ENCODE measurements around the gene FOXA1. TPM values are rescaled to one million over a fixed set of nuclear protein-coding genes. Genes with fewer than 3 reads are reported as not detected.

FOXA1 gene
- total RNA-seq, 2 experiments from 2014 or later: 0.12 to 0.19 TPM

- intact Hi-C loops (cut with micrococcal nuclease): loop anchor here (5.0 to 10.0 kb wide), 3 partner anchors 483 to 1075 kb away; partner anchors contain the start of gene NKX2-8
- no peak for DNase-seq
- Mint-ChIP-seq H3K27me3 (peaks cover 72% of the 10 kb centered on the region), H3K27ac (no peak overlapping the region), H3K9me3 (peaks cover 7% of the 10 kb centered on the region), H3K4me1 (ENCODE audit: low read depth) (peaks cover 19% of the 10 kb centered on the region), H3K36me3 (peaks cover 26% of the 10 kb centered on the region), H3K4me3 (no peak overlapping the region)
- ChIA-PET CTCF (no interaction called here), POLR2A (no interaction called here)
Measured at GRCh38 chr14:37591941-37592481, 3.0 kb downstream of the FOXA1 start.

- Mint-ChIP-seq H3K9me3 (peaks cover 7% of the 10 kb centered on the region), H3K27ac (no peak overlapping the region), H3K27me3 (peaks cover 70% of the 10 kb centered on the region), H3K36me3 (peaks cover 26% of the 10 kb centered on the region), H3K4me3 (no peak overlapping the region), H3K4me1 (ENCODE audit: low read depth) (peaks cover 18% of the 10 kb centered on the region)
- POLR2A ChIA-PET: no interaction called here
- intact Hi-C loops (cut with micrococcal nuclease): loop anchor here (5.0 to 10.0 kb wide), 3 partner anchors 483 to 1074 kb away; partner anchors contain the start of gene NKX2-8
- CTCF ChIA-PET: no interaction called here
- DNase-seq: no peak
Measured at GRCh38 chr14:37591311-37591940, 3.6 kb downstream of the FOXA1 start.

GRCh38 chr14:37590428-37591139 lies 4.5 kb downstream of the FOXA1 start:
- peaks cover 9% of the 10 kb centered on the region for H3K4me1 Mint-ChIP-seq (ENCODE audit: low read depth)
- peaks cover 26% of the 10 kb centered on the region for H3K36me3 Mint-ChIP-seq
- no peak for DNase-seq
- no peak overlapping the region for H3K27ac Mint-ChIP-seq
- peaks cover 7% of the 10 kb centered on the region for H3K9me3 Mint-ChIP-seq
- ChIA-PET POLR2A (no interaction called here), CTCF (no interaction called here)
- no peak overlapping the region for H3K4me3 Mint-ChIP-seq
- intact Hi-C loops (cut with micrococcal nuclease): loop anchor here (5.0 to 10.0 kb wide), 3 partner anchors 484 to 1073 kb away; partner anchors contain the start of gene NKX2-8
- H3K27me3 Mint-ChIP-seq: peaks cover 69% of the 10 kb centered on the region

GRCh38 chr14:37589715-37590427 lies 5.2 kb downstream of the FOXA1 start:
- POLR2A ChIA-PET: no interaction called here
- peaks cover 26% of the 10 kb centered on the region for H3K36me3 Mint-ChIP-seq
- peaks cover 7% of the 10 kb centered on the region for H3K9me3 Mint-ChIP-seq
- no peak for DNase-seq
- peaks cover 75% of the 10 kb centered on the region for H3K27me3 Mint-ChIP-seq
- intact Hi-C loops (cut with micrococcal nuclease): loop anchor here (5.0 to 10.0 kb wide), 3 partner anchors 485 to 1073 kb away; partner anchors contain the start of gene NKX2-8
- H3K27ac Mint-ChIP-seq: no peak overlapping the region
- CTCF ChIA-PET: no interaction called here
- H3K4me1 Mint-ChIP-seq (ENCODE audit: low read depth): peaks cover 8% of the 10 kb centered on the region
- no peak overlapping the region for H3K4me3 Mint-ChIP-seq

GRCh38 chr14:37588956-37589714 lies 5.9 kb downstream of the FOXA1 start:
- CTCF ChIA-PET: no interaction called here
- peaks cover 6% of the 10 kb centered on the region for H3K4me1 Mint-ChIP-seq (ENCODE audit: low read depth)
- intact Hi-C loops (cut with micrococcal nuclease): no loop called here
- H3K27me3 Mint-ChIP-seq: peaks cover 75% of the 10 kb centered on the region
- no peak overlapping the region for H3K4me3 Mint-ChIP-seq
- POLR2A ChIA-PET: no interaction called here
- no peak overlapping the region for H3K27ac Mint-ChIP-seq
- H3K9me3 Mint-ChIP-seq: peaks cover 5% of the 10 kb centered on the region
- H3K36me3 Mint-ChIP-seq: peaks cover 25% of the 10 kb centered on the region
- no peak for DNase-seq

GRCh38 chr14:37588667-37588955 lies 6.4 kb downstream of the FOXA1 start:
- H3K36me3 Mint-ChIP-seq: peaks cover 22% of the 10 kb centered on the region
- ChIA-PET CTCF (no interaction called here), POLR2A (no interaction called here)
- no peak overlapping the region for H3K4me3 Mint-ChIP-seq
- H3K27me3 Mint-ChIP-seq: peaks cover 70% of the 10 kb centered on the region
- peaks cover 3% of the 10 kb centered on the region for H3K9me3 Mint-ChIP-seq
- no peak for DNase-seq
- intact Hi-C loops (cut with micrococcal nuclease): no loop called here
- peaks cover 3% of the 10 kb centered on the region for H3K4me1 Mint-ChIP-seq (ENCODE audit: low read depth)
- H3K27ac Mint-ChIP-seq: no peak overlapping the region

- Mint-ChIP-seq H3K4me1 (ENCODE audit: low read depth) (peaks cover 3% of the 10 kb centered on the region), H3K4me3 (no peak overlapping the region), H3K36me3 (peaks cover 22% of the 10 kb centered on the region), H3K27me3 (peaks cover 69% of the 10 kb centered on the region), H3K27ac (no peak overlapping the region), H3K9me3 (peaks cover 3% of the 10 kb centered on the region)
- POLR2A ChIA-PET: no interaction called here
- intact Hi-C loops (cut with micrococcal nuclease): no loop called here
- DNase-seq: no peak
- CTCF ChIA-PET: no interaction called here
Measured at GRCh38 chr14:37587881-37588666, 7.0 kb downstream of the FOXA1 start.

- no peak overlapping the region for H3K27ac Mint-ChIP-seq
- intact Hi-C loops (cut with micrococcal nuclease): no loop called here
- POLR2A ChIA-PET: no interaction called here
- CTCF ChIA-PET: no interaction called here
- H3K4me1 Mint-ChIP-seq (ENCODE audit: low read depth): no peaks in the 10 kb centered on the region
- H3K4me3 Mint-ChIP-seq: no peak overlapping the region
- peaks cover 15% of the 10 kb centered on the region for H3K36me3 Mint-ChIP-seq
- H3K27me3 Mint-ChIP-seq: peaks cover 62% of the 10 kb centered on the region
- DNase-seq: no peak
- H3K9me3 Mint-ChIP-seq: peaks cover 3% of the 10 kb centered on the region
Measured at GRCh38 chr14:37587131-37587803, 7.8 kb downstream of the FOXA1 start.

- POLR2A ChIA-PET: no interaction called here
- DNase-seq: no peak
- intact Hi-C loops (cut with micrococcal nuclease): no loop called here
- H3K27me3 Mint-ChIP-seq: peaks cover 59% of the 10 kb centered on the region
- peaks cover 3% of the 10 kb centered on the region for H3K9me3 Mint-ChIP-seq
- H3K4me3 Mint-ChIP-seq: no peak overlapping the region
- no peak overlapping the region for H3K27ac Mint-ChIP-seq
- H3K36me3 Mint-ChIP-seq: peaks cover 12% of the 10 kb centered on the region
- no peaks in the 10 kb centered on the region for H3K4me1 Mint-ChIP-seq (ENCODE audit: low read depth)
- CTCF ChIA-PET: no interaction called here
Measured at GRCh38 chr14:37586797-37587130, 8.3 kb downstream of the FOXA1 start.

- Mint-ChIP-seq H3K36me3 (peaks cover 10% of the 10 kb centered on the region), H3K4me3 (no peak overlapping the region), H3K27ac (no peak overlapping the region), H3K4me1 (ENCODE audit: low read depth) (no peaks in the 10 kb centered on the region), H3K9me3 (peaks cover 2% of the 10 kb centered on the region), H3K27me3 (peaks cover 61% of the 10 kb centered on the region)
- intact Hi-C loops (cut with micrococcal nuclease): loop anchor here (1.0 kb wide), 1 partner anchor 10 kb away; no protein-coding TSS in a partner anchor
- no peak for DNase-seq
- ChIA-PET POLR2A (no interaction called here), CTCF (no interaction called here)
Measured at GRCh38 chr14:37585971-37586796, 8.9 kb downstream of the FOXA1 start.
